Measurements from ENCODE around the gene GALK2. TPM values are rescaled to one million over a fixed set of nuclear protein-coding genes. Genes with fewer than 3 reads are reported as not detected.

GALK2 gene
- total RNA-seq, 1 donor from 2014 or later = 28.6 TPM

Other genes with a start within 250 kb of the GALK2 start
- 3.3 and 4.2 TPM in 2 replicates for gene SHC4, start 206.3 kb upstream of the GALK2 start, total RNA-seq
- gene SECISBP2L, start 123.8 kb upstream of the GALK2 start, total RNA-seq = 20.0 and 22.4 TPM in 2 replicates
- 35.7 and 46.1 TPM in 2 replicates for gene COPS2, start 14.6 kb upstream of the GALK2 start, total RNA-seq